Fibroblast of skin of left quadriceps (primary cell): ENCODE data around the gene PUS1.
"Not testable (repeated sequence)": the region's sequence is repeated elsewhere in the genome, so short reads cannot be mapped to it uniquely, and the experiment has no call there.

Source experiments
- DNase-seq, 2 experiments: peaks; one replicate each; pipeline ENCODE4 v3.0.0-alpha.2; 2013; ENCODE audit warnings: low read depth in 2 of 2

Gene PUS1

GRCh38 chr12:131928711-131929580, at the start of gene PUS1:
Gene PUS1, plus strand, starts transcription at chr12:131929276. Its CDS starts 447 bp downstream, at chr12:131929723.
- DNase-seq: peak; percentile 88

GRCh38 chr12:131882804-131883520, 46.1 kb upstream of the PUS1 start:
- DNase-seq: no peak

GRCh38 chr12:131883521-131883900, 45.6 kb upstream of the PUS1 start:
- DNase-seq: no peak

GRCh38 chr12:131885076-131885475, 44.0 kb upstream of the PUS1 start:
- not testable (repeated sequence) for DNase-seq

- no peak for DNase-seq
Observed at GRCh38 chr12:131885543-131886057, 43.5 kb upstream of the PUS1 start.

- DNase-seq: not testable (repeated sequence)
Observed at GRCh38 chr12:131891722-131892121, 37.4 kb upstream of the PUS1 start.

- no peak for DNase-seq
Observed at GRCh38 chr12:131892711-131893604, 36.1 kb upstream of the PUS1 start.

GRCh38 chr12:131893605-131894312, 35.3 kb upstream of the PUS1 start:
- no peak for DNase-seq

GRCh38 chr12:131894313-131894860, 34.7 kb upstream of the PUS1 start, which contains the start of gene ULK1:
Gene ULK1, plus strand, starts transcription at chr12:131894622. Its CDS starts 380 bp downstream, at chr12:131895002.
- DNase-seq: peak; percentile 69 to 80

- DNase-seq: no peak
Observed at GRCh38 chr12:131894981-131895639, 34.0 kb upstream of the PUS1 start.

- no peak for DNase-seq
Observed at GRCh38 chr12:131895640-131896079, 33.4 kb upstream of the PUS1 start.

GRCh38 chr12:131896080-131896810, 32.8 kb upstream of the PUS1 start:
- DNase-seq: peak; percentile 52 to 55

- DNase-seq: no peak
Observed at GRCh38 chr12:131896811-131897270, 32.2 kb upstream of the PUS1 start.

GRCh38 chr12:131897276-131897675, 31.8 kb upstream of the PUS1 start:
- DNase-seq: no peak

- no peak for DNase-seq
Observed at GRCh38 chr12:131897875-131898274, 31.2 kb upstream of the PUS1 start.

GRCh38 chr12:131900397-131900796, 28.7 kb upstream of the PUS1 start:
- no peak for DNase-seq

GRCh38 chr12:131901431-131902331, 27.4 kb upstream of the PUS1 start:
- DNase-seq: no peak
